GM19438 (cell line): ENCODE measurements around the gene DCAF15.

Experiments
- ATAC-seq: cut with Tn5 transposase; IDR thresholded peaks from one replicate; pipeline ENCODE4 v1.9.1; 2021; ENCODE audit warnings: low read depth; ENCODE audit not compliant: unreplicated experiment

DCAF15 gene

DNA sequence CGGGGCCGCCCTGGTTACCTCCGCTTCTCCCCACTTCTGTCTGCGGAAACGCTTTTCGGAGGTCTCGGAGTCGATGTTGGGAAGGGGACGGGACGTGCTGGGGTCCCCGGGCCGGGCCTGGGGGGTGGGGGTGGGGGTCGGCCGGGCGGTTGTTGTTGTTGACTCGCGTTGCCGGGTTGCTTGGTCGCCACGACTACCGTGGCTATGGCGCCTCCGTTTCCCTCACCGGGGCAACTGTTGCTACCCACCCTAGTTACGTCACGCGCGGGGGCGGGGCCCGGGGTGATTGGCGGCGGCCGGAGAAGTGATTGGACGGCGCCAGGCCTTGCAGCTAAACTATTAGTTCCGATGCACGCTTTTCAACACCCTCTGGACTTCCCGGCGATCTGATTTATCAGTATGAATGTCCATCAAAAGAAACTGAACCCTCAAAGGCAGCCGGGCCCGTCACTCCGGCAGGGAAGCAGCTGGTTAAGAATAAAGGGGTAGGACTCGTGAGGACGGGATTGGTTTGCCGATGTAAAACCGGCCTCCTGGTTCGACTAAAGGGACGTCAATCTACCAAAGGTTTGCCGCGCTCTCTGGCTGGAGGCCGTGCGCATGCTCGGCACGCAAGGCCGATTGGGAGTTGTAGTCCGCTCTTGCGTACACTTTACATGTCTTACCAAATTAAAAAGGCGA is 53.9 kb downstream of the DCAF15 start, which contains the start of gene RFX1:
RFX1 (minus strand) TSS at position 236 of the 681 bp plus-strand sequence. CDS start 12,477 bp downstream, outside the sequence.
- ATAC-seq = peak; percentile 70

DNA sequence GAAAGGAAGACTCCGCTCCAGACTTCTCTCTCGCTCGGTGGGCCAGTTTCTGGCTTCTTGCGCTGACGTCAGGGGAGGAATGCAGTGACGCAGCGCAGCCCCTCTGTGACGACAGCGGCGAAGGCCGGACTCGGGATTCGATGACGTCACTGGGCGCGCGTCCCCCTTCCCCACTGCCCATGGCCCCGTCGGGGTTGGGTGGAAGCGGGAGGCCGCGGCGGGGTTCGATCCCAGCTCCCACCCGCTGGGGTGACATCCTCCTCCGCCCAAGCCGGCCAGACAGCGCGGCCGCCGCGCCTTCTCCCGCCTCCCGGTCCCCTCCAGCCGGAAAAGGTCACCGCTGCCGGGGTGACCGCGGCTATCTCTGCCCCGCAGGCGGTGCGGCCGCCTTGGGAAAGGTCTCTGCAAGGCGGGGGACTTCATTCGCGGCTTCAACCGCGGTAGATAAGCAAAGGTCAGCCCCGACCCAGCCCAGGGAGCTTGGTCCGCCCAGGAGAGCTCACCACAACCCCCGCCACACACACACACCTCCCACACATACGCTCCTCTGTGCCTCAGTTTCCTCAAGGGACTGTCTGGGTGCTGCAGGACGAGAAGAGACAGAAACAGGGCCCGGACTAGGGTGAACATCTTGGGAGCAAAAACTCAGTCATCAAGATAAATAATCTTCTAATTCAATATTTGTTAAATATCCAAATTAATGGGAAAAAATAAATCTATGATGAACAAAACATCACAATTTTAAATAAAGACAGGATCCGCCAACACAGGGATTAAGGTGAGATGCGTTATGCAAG is 54.7 kb downstream of the DCAF15 start:
- ATAC-seq = peak; percentile 35
